ENCODE measurements around the gene FLT4.

DNA sequence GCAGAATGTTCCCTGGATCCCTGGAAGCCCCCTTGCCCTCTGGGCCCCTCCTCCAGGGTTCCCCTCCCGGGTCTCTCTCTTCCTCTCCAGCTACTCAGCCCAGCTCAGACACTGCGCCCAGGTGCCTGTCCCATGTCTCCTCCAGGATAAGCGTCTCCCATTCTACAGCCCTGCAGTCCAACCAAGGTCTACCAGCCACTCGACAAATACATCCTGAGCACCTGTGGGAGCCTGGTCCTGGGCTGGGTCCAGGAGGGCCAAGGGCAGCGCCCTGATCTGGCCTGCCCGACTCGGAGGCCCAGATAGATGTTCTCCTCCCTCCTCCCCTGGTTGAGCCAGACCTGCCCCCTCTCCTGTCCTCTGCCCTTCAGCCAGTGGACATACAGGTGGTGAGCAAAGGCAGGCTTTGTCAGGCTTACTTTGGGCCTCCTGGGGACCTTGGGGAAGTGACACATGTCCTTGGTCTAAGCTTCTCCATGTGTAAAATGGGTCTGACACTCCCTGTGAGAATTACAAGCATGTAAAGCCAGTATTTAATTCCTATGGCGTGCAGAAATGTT is 1.4 kb downstream of the FLT4 start:
- TF ChIP-seq, protein P1, sequence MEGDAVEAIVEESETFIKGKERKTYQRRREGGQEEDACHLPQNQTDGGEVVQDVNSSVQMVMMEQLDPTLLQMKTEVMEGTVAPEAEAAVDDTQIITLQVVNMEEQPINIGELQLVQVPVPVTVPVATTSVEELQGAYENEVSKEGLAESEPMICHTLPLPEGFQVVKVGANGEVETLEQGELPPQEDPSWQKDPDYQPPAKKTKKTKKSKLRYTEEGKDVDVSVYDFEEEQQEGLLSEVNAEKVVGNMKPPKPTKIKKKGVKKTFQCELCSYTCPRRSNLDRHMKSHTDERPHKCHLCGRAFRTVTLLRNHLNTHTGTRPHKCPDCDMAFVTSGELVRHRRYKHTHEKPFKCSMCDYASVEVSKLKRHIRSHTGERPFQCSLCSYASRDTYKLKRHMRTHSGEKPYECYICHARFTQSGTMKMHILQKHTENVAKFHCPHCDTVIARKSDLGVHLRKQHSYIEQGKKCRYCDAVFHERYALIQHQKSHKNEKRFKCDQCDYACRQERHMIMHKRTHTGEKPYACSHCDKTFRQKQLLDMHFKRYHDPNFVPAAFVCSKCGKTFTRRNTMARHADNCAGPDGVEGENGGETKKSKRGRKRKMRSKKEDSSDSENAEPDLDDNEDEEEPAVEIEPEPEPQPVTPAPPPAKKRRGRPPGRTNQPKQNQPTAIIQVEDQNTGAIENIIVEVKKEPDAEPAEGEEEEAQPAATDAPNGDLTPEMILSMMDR (conservative IDR thresholded peaks at IDR 0.05; ENCODE audit: low read depth, low read length), result no peak
- TF ChIP-seq EZH2 (IDR thresholded peaks at IDR 0.05; ENCODE audit: low read length, unreplicated experiment), result no peak

Data from PC-3 (cell line).